Loucy (cell line): ENCODE measurements around the gene STAT4.

Experiments used
- EZH2phosphoT487 ChIP-seq: fragments of 200-600 bp; IDR thresholded peaks from 2 replicates; pipeline ENCODE4 v1.6.1; 2018; ENCODE audit warnings: antibody characterized with exemption, mild to moderate bottlenecking, moderate library complexity, borderline replicate concordance
- TF ChIP-seq, protein P1 (sequence below): fragments of 200-600 bp; sonication (generic); conservative IDR thresholded peaks from 2 replicates; pipeline ENCODE4 v1.5.1; 2014; ENCODE audit warnings: mild to moderate bottlenecking, antibody characterized with exemption, low read length

DNA sequence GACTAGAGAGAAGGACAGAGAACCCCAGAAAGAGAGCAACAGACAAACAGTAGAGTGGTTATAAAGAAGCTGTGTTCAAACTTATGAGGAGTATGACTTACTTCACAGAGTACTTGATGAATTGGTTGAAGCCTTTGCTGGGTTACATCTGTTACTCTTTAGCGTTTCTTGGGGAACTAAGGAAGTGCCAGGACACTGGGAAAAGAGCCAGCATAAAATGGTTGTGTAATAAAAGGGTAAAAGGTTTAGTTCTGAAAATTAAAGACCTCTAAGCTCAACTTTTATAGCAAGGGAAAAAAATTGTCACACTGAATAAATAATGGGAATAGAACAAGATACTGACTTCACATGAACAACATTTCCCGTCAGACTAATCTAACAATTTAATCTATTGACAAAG is 17.0 kb upstream of the STAT4 start:
- TF ChIP-seq, protein P1, sequence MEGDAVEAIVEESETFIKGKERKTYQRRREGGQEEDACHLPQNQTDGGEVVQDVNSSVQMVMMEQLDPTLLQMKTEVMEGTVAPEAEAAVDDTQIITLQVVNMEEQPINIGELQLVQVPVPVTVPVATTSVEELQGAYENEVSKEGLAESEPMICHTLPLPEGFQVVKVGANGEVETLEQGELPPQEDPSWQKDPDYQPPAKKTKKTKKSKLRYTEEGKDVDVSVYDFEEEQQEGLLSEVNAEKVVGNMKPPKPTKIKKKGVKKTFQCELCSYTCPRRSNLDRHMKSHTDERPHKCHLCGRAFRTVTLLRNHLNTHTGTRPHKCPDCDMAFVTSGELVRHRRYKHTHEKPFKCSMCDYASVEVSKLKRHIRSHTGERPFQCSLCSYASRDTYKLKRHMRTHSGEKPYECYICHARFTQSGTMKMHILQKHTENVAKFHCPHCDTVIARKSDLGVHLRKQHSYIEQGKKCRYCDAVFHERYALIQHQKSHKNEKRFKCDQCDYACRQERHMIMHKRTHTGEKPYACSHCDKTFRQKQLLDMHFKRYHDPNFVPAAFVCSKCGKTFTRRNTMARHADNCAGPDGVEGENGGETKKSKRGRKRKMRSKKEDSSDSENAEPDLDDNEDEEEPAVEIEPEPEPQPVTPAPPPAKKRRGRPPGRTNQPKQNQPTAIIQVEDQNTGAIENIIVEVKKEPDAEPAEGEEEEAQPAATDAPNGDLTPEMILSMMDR, result no peak
- no peak for TF ChIP-seq EZH2phosphoT487
